GM18909 (cell line): ENCODE measurements around the gene NET1.
"Not testable (repeated sequence)": the region's sequence is repeated elsewhere in the genome, so short reads cannot be mapped to it uniquely, and the experiment has no call there.

Experiments
- ATAC-seq: cut with Tn5 transposase; IDR thresholded peaks from one replicate; pipeline ENCODE4 v1.9.1; 2021; ENCODE audit warnings: mild to moderate bottlenecking; ENCODE audit not compliant: unreplicated experiment, poor library complexity

The NET1 gene

GRCh38 chr10:5412277-5412941 is at the start of gene NET1:
TSS of gene NET1 (plus strand) at chr10:5412557. CDS start at chr10:5412693, 136 bp downstream.
- peak; percentile 99 for ATAC-seq

GRCh38 chr10:5362873-5363272 is 49.5 kb upstream of the NET1 start:
- no peak for ATAC-seq

GRCh38 chr10:5364374-5364773 is 48.0 kb upstream of the NET1 start:
- no peak for ATAC-seq

- no peak for ATAC-seq
These were observed 47.4 kb upstream of the NET1 start, which contains the start of gene UCN3 for GRCh38 chr10:5364890-5365338. TSS of gene UCN3 (plus strand) at chr10:5364966. CDS start at chr10:5373721, 8,755 bp downstream.

- no peak for ATAC-seq
These were observed 46.4 kb upstream of the NET1 start for GRCh38 chr10:5365928-5366327.

- ATAC-seq, result no peak
These were observed 42.8 kb upstream of the NET1 start for GRCh38 chr10:5369362-5370158.

GRCh38 chr10:5370493-5371352 is 41.6 kb upstream of the NET1 start:
- no peak for ATAC-seq

GRCh38 chr10:5373307-5373706 is 39.0 kb upstream of the NET1 start:
- ATAC-seq, result no peak

GRCh38 chr10:5373891-5374611 is 38.3 kb upstream of the NET1 start:
- ATAC-seq, result no peak

GRCh38 chr10:5376450-5376849 is 35.9 kb upstream of the NET1 start:
- ATAC-seq, result no peak

- not testable (repeated sequence) for ATAC-seq
These were observed 33.2 kb upstream of the NET1 start for GRCh38 chr10:5379202-5379601.

- not testable (repeated sequence) for ATAC-seq
These were observed 32.0 kb upstream of the NET1 start for GRCh38 chr10:5380395-5380794.

GRCh38 chr10:5381187-5381586 is 31.2 kb upstream of the NET1 start:
- ATAC-seq, result no peak

GRCh38 chr10:5385224-5385623 is 27.1 kb upstream of the NET1 start:
- no peak for ATAC-seq

- ATAC-seq, result no peak
These were observed 25.2 kb upstream of the NET1 start for GRCh38 chr10:5387169-5387568.

GRCh38 chr10:5390607-5391205 is 21.7 kb upstream of the NET1 start:
- ATAC-seq, result no peak

GRCh38 chr10:5391790-5392189 is 20.6 kb upstream of the NET1 start:
- no peak for ATAC-seq

- no peak for ATAC-seq
These were observed 18.8 kb upstream of the NET1 start for GRCh38 chr10:5393529-5393928.

- ATAC-seq, result no peak
These were observed 17.2 kb upstream of the NET1 start for GRCh38 chr10:5395168-5395567.
